Measurements from ENCODE around the gene TOX2.

DNA sequence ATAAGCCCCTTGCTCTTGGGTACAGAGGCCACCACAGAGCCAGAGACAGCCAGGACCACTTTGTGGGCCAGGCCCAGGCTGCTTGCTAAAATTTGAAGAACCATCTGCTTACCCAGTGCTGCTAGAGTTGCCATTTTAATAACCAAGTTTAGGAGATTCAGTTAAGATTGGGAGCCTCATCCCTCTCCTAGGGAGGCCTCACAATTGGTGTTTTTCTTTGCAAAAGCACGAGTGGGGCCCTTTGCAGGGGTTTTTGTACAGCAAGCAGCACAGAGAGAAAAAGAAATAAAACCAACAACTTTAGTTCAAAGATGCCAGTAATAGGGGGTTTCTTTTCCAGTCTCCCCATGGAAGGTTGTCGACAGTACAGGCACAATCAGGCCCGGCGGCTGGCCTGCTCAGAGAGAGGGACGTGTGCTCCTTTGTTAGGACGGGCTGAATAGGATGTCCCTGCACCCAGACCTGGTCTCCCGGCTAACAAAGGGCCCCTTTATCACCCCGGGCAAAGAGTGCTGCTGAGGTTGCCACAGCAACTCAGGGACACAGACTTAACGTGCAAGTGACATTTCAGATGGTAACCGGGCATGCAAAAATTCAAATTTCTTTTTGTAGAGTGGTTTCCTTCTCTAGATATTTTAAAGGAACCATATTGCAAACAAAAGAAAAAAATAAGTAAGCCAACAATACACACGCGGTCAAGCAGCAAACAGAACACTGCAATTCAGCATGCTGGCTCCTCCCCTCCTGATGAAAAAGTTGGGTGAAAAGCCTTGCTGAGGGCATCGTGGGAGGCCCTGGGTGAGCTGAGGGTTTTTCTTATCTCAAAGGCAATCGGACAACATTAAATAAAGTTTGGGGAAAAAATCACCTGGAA lies 10.5 kb upstream of the TOX2 start:
- TF ChIP-seq, protein P1, sequence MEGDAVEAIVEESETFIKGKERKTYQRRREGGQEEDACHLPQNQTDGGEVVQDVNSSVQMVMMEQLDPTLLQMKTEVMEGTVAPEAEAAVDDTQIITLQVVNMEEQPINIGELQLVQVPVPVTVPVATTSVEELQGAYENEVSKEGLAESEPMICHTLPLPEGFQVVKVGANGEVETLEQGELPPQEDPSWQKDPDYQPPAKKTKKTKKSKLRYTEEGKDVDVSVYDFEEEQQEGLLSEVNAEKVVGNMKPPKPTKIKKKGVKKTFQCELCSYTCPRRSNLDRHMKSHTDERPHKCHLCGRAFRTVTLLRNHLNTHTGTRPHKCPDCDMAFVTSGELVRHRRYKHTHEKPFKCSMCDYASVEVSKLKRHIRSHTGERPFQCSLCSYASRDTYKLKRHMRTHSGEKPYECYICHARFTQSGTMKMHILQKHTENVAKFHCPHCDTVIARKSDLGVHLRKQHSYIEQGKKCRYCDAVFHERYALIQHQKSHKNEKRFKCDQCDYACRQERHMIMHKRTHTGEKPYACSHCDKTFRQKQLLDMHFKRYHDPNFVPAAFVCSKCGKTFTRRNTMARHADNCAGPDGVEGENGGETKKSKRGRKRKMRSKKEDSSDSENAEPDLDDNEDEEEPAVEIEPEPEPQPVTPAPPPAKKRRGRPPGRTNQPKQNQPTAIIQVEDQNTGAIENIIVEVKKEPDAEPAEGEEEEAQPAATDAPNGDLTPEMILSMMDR (IDR thresholded peaks at IDR 0.05): no peak
- no peak for TF ChIP-seq SIN3A (IDR thresholded peaks at IDR 0.05; ENCODE audit: borderline replicate concordance, insufficient read depth, low read depth, low read length)
- no peak for TF ChIP-seq POLR2AphosphoS5 (IDR thresholded peaks at IDR 0.05; ENCODE audit: low read depth, low read length)
- TF ChIP-seq, protein P2, sequence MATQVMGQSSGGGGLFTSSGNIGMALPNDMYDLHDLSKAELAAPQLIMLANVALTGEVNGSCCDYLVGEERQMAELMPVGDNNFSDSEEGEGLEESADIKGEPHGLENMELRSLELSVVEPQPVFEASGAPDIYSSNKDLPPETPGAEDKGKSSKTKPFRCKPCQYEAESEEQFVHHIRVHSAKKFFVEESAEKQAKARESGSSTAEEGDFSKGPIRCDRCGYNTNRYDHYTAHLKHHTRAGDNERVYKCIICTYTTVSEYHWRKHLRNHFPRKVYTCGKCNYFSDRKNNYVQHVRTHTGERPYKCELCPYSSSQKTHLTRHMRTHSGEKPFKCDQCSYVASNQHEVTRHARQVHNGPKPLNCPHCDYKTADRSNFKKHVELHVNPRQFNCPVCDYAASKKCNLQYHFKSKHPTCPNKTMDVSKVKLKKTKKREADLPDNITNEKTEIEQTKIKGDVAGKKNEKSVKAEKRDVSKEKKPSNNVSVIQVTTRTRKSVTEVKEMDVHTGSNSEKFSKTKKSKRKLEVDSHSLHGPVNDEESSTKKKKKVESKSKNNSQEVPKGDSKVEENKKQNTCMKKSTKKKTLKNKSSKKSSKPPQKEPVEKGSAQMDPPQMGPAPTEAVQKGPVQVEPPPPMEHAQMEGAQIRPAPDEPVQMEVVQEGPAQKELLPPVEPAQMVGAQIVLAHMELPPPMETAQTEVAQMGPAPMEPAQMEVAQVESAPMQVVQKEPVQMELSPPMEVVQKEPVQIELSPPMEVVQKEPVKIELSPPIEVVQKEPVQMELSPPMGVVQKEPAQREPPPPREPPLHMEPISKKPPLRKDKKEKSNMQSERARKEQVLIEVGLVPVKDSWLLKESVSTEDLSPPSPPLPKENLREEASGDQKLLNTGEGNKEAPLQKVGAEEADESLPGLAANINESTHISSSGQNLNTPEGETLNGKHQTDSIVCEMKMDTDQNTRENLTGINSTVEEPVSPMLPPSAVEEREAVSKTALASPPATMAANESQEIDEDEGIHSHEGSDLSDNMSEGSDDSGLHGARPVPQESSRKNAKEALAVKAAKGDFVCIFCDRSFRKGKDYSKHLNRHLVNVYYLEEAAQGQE (IDR thresholded peaks at IDR 0.05; ENCODE audit: insufficient read depth in 1 of 2, low read depth in 2 of 2, low read length in 1 of 2): no peak

All from Panc1 (cell line).